Measurements from ENCODE around the gene SIRT5.

DNA sequence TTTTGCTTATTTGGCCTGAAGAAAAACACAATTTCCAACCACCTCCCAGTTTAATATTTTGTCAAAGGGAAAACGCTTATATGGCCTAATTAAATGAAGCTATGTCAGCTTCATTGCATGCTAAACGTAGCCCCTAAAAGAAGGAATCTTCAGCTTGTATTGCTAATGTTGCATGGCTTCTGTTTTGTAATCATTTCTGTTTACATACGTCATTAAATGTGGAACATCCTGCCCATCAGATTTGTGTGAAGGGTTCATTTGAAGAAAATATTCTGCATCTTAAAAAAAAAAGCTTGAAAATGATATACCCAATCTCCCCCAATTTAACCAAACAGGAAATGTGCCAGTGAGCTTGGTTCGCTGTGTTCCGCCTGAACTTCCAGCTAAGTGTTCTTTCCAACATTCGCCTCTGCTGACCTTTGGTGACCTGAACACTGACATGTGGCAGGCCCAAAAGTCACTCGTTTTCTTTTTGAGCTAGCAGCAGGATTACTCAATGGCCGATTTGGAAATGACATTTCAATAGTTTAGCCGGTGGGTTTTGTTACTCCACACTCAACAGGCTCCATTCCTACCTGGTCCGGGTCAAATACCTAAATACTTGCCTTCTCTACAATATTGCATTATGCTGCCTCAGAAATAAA is 12.7 kb upstream of the SIRT5 start:
- TF ChIP-seq ZNF76 (tag by site-specific recombination; IDR thresholded peaks at IDR 0.05; ENCODE audit: borderline replicate concordance, low read depth) (no peak), ZBTB1 (tag by site-specific recombination; IDR thresholded peaks at IDR 0.05) (no peak), YY1 (tag by site-specific recombination; IDR thresholded peaks at IDR 0.05) (no peak), KLF10 (tag by site-specific recombination; IDR thresholded peaks at IDR 0.05) (no peak), TCF7L2 (IDR thresholded peaks at IDR 0.05; ENCODE audit: borderline replicate concordance, low read depth, low read length) (no peak), ZNF664 (tag by site-specific recombination; IDR thresholded peaks at IDR 0.05) (no peak), ZNF121 (tag by site-specific recombination; IDR thresholded peaks at IDR 0.05) (no peak), SCRT2 (tag by site-specific recombination; IDR thresholded peaks at IDR 0.05) (no peak), ZNF366 (tag by site-specific recombination; conservative IDR thresholded peaks at IDR 0.05) (no peak), ZNF792 (tag by site-specific recombination; IDR thresholded peaks at IDR 0.05) (no peak), ZNF585B (tag by site-specific recombination; IDR thresholded peaks at IDR 0.05) (no peak)
- TF ChIP-seq, protein P1, sequence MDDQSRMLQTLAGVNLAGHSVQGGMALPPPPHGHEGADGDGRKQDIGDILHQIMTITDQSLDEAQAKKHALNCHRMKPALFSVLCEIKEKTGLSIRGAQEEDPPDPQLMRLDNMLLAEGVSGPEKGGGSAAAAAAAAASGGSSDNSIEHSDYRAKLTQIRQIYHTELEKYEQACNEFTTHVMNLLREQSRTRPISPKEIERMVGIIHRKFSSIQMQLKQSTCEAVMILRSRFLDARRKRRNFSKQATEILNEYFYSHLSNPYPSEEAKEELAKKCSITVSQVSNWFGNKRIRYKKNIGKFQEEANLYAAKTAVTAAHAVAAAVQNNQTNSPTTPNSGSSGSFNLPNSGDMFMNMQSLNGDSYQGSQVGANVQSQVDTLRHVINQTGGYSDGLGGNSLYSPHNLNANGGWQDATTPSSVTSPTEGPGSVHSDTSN (CRISPR knock-in tag; IDR thresholded peaks at IDR 0.05) = no peak
- TF ChIP-seq, protein P2, sequence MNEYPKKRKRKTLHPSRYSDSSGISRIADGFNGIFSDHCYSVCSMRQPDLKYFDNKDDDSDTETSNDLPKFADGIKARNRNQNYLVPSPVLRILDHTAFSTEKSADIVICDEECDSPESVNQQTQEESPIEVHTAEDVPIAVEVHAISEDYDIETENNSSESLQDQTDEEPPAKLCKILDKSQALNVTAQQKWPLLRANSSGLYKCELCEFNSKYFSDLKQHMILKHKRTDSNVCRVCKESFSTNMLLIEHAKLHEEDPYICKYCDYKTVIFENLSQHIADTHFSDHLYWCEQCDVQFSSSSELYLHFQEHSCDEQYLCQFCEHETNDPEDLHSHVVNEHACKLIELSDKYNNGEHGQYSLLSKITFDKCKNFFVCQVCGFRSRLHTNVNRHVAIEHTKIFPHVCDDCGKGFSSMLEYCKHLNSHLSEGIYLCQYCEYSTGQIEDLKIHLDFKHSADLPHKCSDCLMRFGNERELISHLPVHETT (tag by site-specific recombination; IDR thresholded peaks at IDR 0.05) = no peak
- TF ChIP-seq, protein P3, sequence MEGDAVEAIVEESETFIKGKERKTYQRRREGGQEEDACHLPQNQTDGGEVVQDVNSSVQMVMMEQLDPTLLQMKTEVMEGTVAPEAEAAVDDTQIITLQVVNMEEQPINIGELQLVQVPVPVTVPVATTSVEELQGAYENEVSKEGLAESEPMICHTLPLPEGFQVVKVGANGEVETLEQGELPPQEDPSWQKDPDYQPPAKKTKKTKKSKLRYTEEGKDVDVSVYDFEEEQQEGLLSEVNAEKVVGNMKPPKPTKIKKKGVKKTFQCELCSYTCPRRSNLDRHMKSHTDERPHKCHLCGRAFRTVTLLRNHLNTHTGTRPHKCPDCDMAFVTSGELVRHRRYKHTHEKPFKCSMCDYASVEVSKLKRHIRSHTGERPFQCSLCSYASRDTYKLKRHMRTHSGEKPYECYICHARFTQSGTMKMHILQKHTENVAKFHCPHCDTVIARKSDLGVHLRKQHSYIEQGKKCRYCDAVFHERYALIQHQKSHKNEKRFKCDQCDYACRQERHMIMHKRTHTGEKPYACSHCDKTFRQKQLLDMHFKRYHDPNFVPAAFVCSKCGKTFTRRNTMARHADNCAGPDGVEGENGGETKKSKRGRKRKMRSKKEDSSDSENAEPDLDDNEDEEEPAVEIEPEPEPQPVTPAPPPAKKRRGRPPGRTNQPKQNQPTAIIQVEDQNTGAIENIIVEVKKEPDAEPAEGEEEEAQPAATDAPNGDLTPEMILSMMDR (tag by site-specific recombination; IDR thresholded peaks at IDR 0.05) = no peak

Measured in HEK293 (cell line).